ENCODE data around the gene INPP4A. TPM values are rescaled to one million over a fixed set of nuclear protein-coding genes. Genes with fewer than 3 reads are reported as not detected.

The INPP4A gene
- total and polyA plus RNA-seq, 12 donors, result 3.8 to 31.2 (median 21.1) TPM

Other genes starting within 250 kb of the INPP4A start
- under 1 TPM in 2 of 10 donors, not detected in 8; 0.11 to 0.16 TPM for gene CNGA3, start 98.4 kb upstream of the INPP4A start, total RNA-seq
- gene CNGA3, start 98.4 kb upstream of the INPP4A start, polyA plus RNA-seq, result not detected
- 10 to 100 TPM; 20.2 to 33.8 (median 26.0) TPM for gene COA5, start 163.7 kb downstream of the INPP4A start, total RNA-seq
- gene COA5, start 163.7 kb downstream of the INPP4A start, polyA plus RNA-seq, result 10 to 100 TPM; 22.6 to 61.2 TPM
- 10 to 100 TPM; 21.3 to 34.2 (median 25.3) TPM for gene UNC50, start 163.7 kb downstream of the INPP4A start, total RNA-seq
- 10 to 100 TPM; 30.4 to 58.4 TPM for gene UNC50, start 163.7 kb downstream of the INPP4A start, polyA plus RNA-seq